Activated B cell treated with CpG ODN at 0.5 μM for 24 hours (primary cell): Measurements from ENCODE around the gene SH3RF1. TPM values are rescaled to one million over a fixed set of nuclear protein-coding genes. Genes with fewer than 3 reads are reported as not detected.

Experiments
- ATAC-seq: fragments of 200-7000 bp; cut with Tn5 transposase; one replicate; pipeline ENCODE4 v1.10.0; 2021; ENCODE audit warnings: low read depth, mild to moderate bottlenecking, moderate library complexity
- CTCF ChIA-PET: fragments of 350-600 bp; sonication (Branson Sonifier 250); formaldehyde crosslinking; loops from one replicate; lab custom pipeline; 2021; ENCODE audit warnings: antibody characterized with exemption; lab: Charles Lee
- POLR2A ChIA-PET: fragments of 350-600 bp; sonication (Branson Sonifier 250); formaldehyde crosslinking; loops from one replicate; lab custom pipeline; 2021; ENCODE audit warnings: antibody characterized with exemption; lab: Charles Lee
- DNase-seq: peaks from one replicate; pipeline ENCODE4 v3.0.0; 2022
- H3K27ac Mint-ChIP-seq: one replicate; pipeline ENCODE4 v1.8.0; 2020; ENCODE audit warnings: mixed read lengths
- H3K27me3 Mint-ChIP-seq: one replicate; pipeline ENCODE4 v1.8.0; 2021; ENCODE audit warnings: mixed read lengths
- H3K36me3 Mint-ChIP-seq: one replicate; pipeline ENCODE4 v1.8.0; 2021; ENCODE audit warnings: low read depth, mixed read lengths
- H3K4me1 Mint-ChIP-seq: one replicate; pipeline ENCODE4 v1.8.0; 2021; ENCODE audit warnings: mixed read lengths
- H3K4me3 Mint-ChIP-seq: one replicate; pipeline ENCODE4 v1.8.0; 2020; ENCODE audit warnings: mild to moderate bottlenecking, mixed read lengths
- H3K9me3 Mint-ChIP-seq: one replicate; pipeline ENCODE4 v1.8.0; 2020; ENCODE audit warnings: mixed read lengths
- CTCF ChIP-seq: fragments of 200-600 bp; IDR thresholded peaks from one replicate; pipeline ENCODE4 v1.8.0; 2022; ENCODE audit warnings: antibody characterized with exemption, mild to moderate bottlenecking
- intact Hi-C: fragments of 100-400 bp; cut with micrococcal nuclease; formaldehyde crosslinking; loops from one replicate; pipeline ENCODE4 v1.15.1; 2024
- total RNA-seq: library from RNA; stranded (reverse); gene quantifications from 2 replicates; pipeline ENCODE4 v1.2.3, GENCODE V29; 2022

SH3RF1 gene
- total RNA-seq, 1 donor from 2014 or later = 7.1 TPM

DNA sequence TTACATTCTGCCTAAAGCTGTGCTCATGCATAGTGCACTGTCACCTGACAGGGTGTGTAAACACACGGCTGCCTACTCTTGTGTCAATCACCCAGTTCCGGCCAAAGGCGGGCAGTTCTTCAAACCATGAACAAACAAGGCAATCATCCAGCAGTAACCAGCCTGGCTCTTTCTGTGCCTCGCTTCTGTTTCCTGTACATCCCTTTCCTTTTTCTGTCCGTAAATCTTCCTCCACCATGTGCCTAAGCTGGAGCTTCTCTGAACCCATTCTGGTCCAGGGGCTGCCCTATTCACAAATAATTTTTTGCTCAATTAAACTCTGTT, 199.9 kb downstream of the SH3RF1 start:
- ATAC-seq (no peak), DNase-seq (no peak)
- H3K27me3 Mint-ChIP-seq = no peaks in the 10 kb centered on the region
- ChIA-PET CTCF (no interaction called here), POLR2A (no interaction called here)
- H3K27ac Mint-ChIP-seq = no peak overlapping the region
- no peaks in the 10 kb centered on the region for H3K36me3 Mint-ChIP-seq
- H3K9me3 Mint-ChIP-seq = no peaks in the 10 kb centered on the region
- no peak overlapping the region for H3K4me3 Mint-ChIP-seq
- H3K4me1 Mint-ChIP-seq = peaks cover 3% of the 10 kb centered on the region
- intact Hi-C loops = no loop called here
- no peak for TF ChIP-seq CTCF

DNA sequence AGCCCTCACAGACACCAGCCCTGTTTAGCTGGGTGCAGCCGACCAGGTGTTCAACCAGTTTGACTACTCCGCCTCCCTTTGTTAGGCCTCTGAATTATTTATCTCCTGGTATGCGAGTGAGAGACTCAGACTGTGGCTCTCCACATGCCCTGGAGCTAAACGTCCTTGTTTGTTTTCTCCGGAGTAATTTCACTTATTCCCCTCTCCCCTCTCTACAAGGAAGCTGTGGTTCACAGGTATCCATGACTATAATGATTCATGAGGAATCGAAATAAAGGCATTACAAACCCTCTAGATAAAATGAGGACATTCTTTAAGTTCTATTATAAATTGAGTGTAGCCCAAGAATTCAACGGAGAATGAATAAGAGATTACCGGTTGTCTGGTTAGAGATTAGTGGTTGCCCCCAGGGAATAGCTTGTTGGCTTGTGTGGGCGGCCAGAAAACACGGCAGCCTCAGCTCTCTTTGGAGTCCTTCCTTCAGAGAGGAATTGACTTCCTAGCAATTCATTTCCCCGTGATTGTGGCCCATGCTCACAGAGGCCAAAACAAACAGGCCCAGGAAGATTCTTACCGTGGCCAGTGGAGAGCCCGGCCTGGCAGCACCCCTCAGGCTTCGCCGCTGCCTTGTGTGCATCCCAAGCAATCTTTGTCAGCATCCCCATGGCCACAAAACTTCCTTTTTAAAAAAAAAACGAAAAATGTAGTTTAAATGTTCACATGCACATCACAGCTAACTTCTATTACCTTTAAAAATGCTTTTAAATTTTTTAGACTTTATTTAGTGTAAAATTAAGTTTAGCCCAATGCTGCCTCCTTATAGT, 200.5 kb downstream of the SH3RF1 start:
- intact Hi-C loops = no loop called here
- DNase-seq (no peak), ATAC-seq (no peak)
- Mint-ChIP-seq H3K4me1 (peaks cover 3% of the 10 kb centered on the region), H3K36me3 (no peaks in the 10 kb centered on the region), H3K27me3 (no peaks in the 10 kb centered on the region), H3K4me3 (no peak overlapping the region), H3K27ac (no peak overlapping the region), H3K9me3 (no peaks in the 10 kb centered on the region)
- TF ChIP-seq CTCF = no peak
- CTCF ChIA-PET = no interaction called here
- POLR2A ChIA-PET = interaction anchor here (0.7 kb wide), 1 partner anchor 85 kb away, joined by 3 read pairs; no protein-coding TSS in a partner anchor

DNA sequence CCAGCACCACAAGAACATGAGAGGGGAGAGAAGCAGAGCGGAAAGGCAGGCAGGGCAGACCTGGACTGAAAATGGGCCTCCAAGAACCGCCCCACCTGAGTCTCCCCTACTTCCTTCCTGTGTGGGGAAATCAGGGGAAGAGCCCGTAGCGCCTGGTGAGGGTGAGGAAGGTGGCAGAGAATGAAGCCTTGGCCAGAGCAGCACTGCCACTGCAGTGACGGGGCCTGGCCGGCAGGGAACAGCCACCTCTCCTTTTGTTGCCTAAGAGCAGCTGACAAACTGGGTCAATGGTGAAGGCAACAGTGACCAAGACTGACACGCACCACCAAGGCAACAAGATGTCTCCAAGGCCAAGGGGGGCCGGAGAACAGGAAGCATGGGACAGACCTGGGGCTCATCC, 202.3 kb downstream of the SH3RF1 start:
- no peak for TF ChIP-seq CTCF
- H3K4me3 Mint-ChIP-seq = no peak overlapping the region

GRCh38 chr4:169066934-169067333, 203.8 kb downstream of the SH3RF1 start:
- ATAC-seq = no peak
- Mint-ChIP-seq H3K4me1 (peaks cover 3% of the 10 kb centered on the region), H3K27me3 (no peaks in the 10 kb centered on the region), H3K9me3 (no peaks in the 10 kb centered on the region), H3K36me3 (no peaks in the 10 kb centered on the region), H3K27ac (no peak overlapping the region), H3K4me3 (no peak overlapping the region)
- no peak for DNase-seq
- CTCF ChIA-PET = no interaction called here
- intact Hi-C loops = no loop called here
- POLR2A ChIA-PET = no interaction called here
- TF ChIP-seq CTCF = no peak

More for the DNA sequence above, 202.3 kb downstream of the SH3RF1 start:
- Mint-ChIP-seq H3K9me3 (no peaks in the 10 kb centered on the region), H3K27ac (no peak overlapping the region), H3K27me3 (no peaks in the 10 kb centered on the region), H3K4me1 (peaks cover 3% of the 10 kb centered on the region), H3K36me3 (no peaks in the 10 kb centered on the region)
- ATAC-seq (no peak), DNase-seq (no peak)
- POLR2A ChIA-PET = no interaction called here
- intact Hi-C loops = no loop called here
- CTCF ChIA-PET = no interaction called here

DNA sequence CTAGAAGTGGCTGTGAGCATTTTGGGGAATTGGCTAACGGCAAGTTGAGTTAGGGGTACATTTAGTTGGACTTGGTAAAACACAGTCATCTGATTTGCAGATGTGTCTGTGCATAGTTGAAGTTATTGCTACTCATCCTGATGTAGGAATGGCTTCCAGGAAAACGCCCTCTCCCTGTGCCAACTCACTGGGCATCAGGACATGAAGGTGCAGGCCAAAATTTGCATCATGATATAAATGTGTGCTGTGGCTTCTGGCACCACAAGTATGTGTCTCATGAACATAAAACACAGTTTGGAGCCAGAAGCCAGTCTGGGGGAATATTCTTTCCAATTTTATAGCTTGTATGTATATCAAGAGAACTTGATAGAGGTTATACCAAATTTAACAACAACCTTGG, 206.5 kb downstream of the SH3RF1 start:
- H3K4me3 Mint-ChIP-seq = no peak overlapping the region
- POLR2A ChIA-PET = interaction anchor here (0.7 kb wide), 1 partner anchor 21 kb away, joined by 5 read pairs; no protein-coding TSS in a partner anchor

More for the DNA sequence above, 206.5 kb downstream of the SH3RF1 start:
- no peaks in the 10 kb centered on the region for H3K36me3 Mint-ChIP-seq
- H3K27ac Mint-ChIP-seq = no peak overlapping the region
- H3K4me1 Mint-ChIP-seq = peaks cover 3% of the 10 kb centered on the region
- H3K9me3 Mint-ChIP-seq = no peaks in the 10 kb centered on the region
- H3K27me3 Mint-ChIP-seq = peaks cover 4% of the 10 kb centered on the region
- no peak for DNase-seq
- intact Hi-C loops = no loop called here
- CTCF ChIA-PET = no interaction called here
- TF ChIP-seq CTCF = no peak
- ATAC-seq = no peak
